DND-41 (cell line): Measurements from ENCODE around the gene EXOC3L1.

ENCODE experiments used
- CTCF ChIP-seq: IDR thresholded peaks from 2 replicates; pipeline ENCODE4 v1.5.1; 2012; ENCODE audit warnings: borderline replicate concordance, low read length, moderate library complexity, mild to moderate bottlenecking; ENCODE audit not compliant: poor library complexity, severe bottlenecking; ENCODE audit errors: extremely low read depth
- EZH2 ChIP-seq: IDR thresholded peaks from 3 replicates; pipeline ENCODE4 v1.6.1; 2012; ENCODE audit warnings: borderline replicate concordance, low read depth, mild to moderate bottlenecking, moderate library complexity, low read length, inconsistent platforms; ENCODE audit not compliant: severe bottlenecking

- peak; percentile 30 for TF ChIP-seq CTCF
- TF ChIP-seq EZH2 = no peak
These were observed 33.6 kb downstream of the EXOC3L1 start for GRCh38 chr16:67156143-67156844.
